HG03103 (cell line): ENCODE results near the gene KCNK3.

Experiments used
- ATAC-seq: cut with Tn5 transposase; IDR thresholded peaks from one replicate; pipeline ENCODE4 v1.9.1; 2021; ENCODE audit warnings: low read depth; ENCODE audit not compliant: unreplicated experiment

Gene KCNK3

GRCh38 chr2:26768759-26769088 lies 76.2 kb downstream of the KCNK3 start:
- ATAC-seq, result no peak

- no peak for ATAC-seq
These were observed 76.7 kb downstream of the KCNK3 start for GRCh38 chr2:26769089-26769761.

GRCh38 chr2:26770986-26771586 lies 78.6 kb downstream of the KCNK3 start:
- no peak for ATAC-seq

GRCh38 chr2:26772064-26773001 lies 79.8 kb downstream of the KCNK3 start:
- ATAC-seq, result no peak

DNA sequence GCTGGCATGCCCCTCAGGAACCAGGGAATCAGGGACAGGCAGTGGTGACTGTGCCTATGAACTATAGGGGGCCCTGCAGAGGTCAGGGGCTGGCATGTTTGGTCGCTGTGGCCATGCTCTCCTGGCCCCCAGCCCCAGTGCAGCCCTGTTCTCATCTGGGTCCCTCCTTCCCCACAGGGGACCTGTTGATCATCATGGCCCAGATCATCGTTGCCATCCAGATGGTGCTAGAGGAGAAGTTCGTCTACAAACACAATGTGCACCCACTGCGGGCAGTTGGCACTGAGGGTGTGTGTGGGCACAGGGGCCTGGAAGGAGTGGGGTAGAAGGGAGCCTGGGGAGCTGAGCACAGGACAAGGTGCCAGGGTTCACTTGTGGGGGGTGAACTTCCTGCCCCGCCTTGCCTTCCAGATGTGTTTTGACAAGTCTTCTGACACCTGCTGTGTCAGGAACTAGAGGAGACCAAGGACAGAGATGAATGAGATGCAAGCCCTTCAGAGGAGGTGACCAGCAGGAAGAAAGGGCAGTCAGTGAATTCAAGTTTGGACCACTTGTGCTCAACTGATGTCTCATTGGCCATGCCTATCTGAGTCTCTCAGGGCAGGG lies 83.8 kb downstream of the KCNK3 start:
- no peak for ATAC-seq

- ATAC-seq, result no peak
These were observed 85.6 kb downstream of the KCNK3 start for GRCh38 chr2:26778098-26778497.

GRCh38 chr2:26778507-26778906 lies 86.0 kb downstream of the KCNK3 start:
- ATAC-seq, result no peak

DNA sequence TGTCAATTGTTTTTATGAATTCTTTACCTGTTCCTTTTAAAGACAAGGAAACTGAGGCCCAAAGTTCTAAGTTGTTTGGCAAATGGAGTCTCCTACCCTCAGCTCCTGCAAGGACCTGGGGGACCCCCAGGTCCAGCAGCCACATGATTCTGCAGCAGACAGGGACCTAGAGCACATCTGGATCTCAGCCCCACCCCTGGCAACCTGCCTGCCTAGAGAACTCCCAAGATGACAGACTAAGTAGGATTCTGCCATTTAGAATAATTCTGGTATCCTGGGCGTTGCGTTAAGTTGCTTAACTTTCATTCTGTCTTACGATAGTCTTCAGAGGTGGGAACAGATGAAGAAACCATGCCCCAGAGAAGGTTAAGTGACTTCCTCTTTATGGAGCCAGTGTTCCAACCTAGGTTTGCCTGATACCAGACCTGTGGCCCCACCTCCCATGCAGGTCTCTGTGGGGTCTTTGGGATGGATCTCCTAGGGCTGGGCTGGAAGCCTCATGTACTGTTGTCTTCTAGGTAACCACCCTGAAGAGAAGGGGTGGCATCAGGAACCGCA lies 87.8 kb downstream of the KCNK3 start:
- no peak for ATAC-seq
